ENCODE results near the gene SUPT4H1.

The SUPT4H1 gene

DNA sequence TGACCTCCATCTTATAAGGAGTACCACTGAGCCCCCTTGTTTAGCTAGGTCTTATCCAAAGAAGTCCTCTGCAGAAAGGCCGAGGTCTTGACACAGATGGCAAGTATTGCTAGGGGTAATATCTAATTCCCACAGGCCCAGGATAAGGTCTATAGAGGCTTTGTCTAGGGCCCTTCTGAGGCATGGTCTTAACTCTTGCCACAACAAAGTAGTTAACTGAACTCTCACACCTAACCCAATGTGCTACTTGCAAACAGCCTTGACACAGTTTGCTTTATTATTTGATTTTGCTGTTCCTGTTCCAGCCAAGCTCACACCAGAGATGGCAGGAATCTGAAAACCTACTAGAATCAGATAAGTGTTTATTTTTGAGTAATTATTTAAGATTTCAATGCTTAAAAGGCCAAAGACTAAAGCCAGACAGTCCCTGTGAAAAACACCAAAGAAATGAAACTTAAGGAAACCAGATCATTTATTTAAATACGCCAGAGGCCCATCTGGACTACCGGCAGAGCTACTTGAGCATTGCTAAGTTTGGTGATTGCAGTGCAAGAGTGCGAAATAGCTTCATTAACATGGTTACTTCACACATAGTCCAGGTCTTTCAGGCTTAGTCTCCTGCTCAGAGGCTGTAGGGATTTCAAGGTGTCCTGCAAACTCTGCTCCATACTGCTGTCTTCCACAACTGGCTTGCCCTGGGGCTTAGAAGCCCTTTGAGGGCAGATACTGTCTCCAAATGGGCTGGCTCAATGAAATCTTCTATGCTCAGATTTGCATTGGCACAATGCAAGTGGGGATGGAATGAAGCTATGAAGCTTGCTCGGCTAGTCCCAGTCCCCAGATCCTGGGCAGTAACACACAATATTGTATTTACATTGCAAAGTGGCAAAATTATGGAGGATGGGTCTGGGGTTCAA, 28.5 kb upstream of the SUPT4H1 start:
- no peak for DNase-seq (ENCODE audit: low read depth)

- no peak for DNase-seq (ENCODE audit: low read depth)
Observed at GRCh38 chr17:58379511-58379824, 27.5 kb upstream of the SUPT4H1 start.

DNA sequence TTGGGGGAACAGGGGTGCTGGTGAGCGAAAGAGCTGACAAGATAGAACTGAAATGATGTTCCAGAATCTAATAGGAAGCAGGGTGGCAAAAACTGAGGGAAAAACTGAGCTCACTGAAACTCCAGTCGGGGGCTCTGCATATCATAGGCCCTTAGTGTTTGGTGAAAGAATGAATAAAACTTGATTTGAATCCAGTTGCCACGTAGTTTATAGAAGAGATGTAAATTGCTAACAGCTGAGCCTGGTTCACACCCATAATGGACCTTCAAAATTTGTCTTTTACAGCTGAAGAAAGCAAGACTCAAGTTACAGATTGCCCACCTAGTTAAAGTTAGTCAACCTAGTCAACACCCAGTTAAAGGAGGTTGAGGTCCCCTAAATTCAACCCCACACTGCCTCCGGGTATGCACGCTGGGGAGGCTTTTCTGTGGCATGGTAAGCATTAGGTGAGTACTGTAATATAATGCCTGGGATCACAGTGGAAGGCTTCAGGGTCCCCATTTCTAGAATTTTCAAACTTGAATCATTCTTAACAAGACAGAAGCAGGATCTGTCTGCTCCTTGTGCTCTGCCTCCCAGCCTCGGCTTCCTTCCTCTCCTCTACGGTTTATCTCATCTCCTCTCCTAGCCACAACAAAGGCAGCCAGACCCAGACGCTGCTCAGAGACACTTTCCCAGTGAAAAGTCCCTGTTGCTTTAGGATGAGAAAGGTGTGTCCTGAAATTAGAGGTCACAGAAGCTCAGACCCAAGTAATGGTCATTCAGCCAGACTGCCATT, 26.9 kb upstream of the SUPT4H1 start:
- DNase-seq (ENCODE audit: low read depth), result no peak

DNA sequence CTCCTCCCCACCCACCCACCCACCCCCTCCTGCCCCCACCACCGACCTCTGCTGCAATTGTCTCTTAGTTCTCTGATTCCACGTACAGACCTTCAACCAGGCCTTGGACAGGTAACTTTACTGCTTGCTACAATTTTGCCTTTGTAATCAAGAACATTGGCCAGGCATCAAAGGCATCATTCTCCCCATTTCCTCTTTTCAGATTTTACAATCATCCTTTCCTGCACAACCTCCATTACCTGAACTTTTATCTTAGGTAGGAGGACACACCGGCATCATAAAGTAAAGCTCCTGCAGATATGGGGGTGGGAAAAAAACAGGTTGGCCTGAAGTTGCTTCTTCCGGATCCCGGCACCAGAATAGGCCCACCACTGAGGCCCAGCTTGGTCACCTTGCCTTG, 25.7 kb upstream of the SUPT4H1 start:
- DNase-seq (ENCODE audit: low read depth), result no peak

GRCh38 chr17:58377093-58377601, 25.1 kb upstream of the SUPT4H1 start:
- DNase-seq (ENCODE audit: low read depth), result no peak

DNA sequence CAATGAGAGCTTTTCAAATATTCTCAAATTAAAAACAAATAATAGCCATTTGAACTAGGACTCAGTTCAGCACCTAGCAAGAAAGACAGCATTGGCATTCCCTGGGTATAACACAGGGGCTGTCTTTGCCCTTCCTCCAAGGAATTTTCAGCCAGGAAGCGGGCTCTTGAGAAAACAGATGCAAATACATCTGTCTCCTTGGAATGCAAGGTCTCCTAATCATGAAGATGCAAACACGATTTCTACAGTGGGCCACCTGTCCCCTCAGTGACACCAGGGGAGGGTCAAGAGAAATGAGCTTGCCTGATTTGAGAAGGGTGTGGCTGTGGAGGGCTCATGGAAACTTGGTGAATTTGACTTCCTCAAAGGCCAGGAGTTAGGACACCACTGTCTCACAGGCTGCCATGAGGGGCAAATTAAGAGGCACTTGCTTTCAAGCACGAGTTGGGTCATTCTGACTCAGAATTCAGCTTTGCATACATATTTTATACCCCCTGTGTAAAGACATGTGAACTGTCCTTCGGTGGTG, 24.5 kb upstream of the SUPT4H1 start:
- DNase-seq (ENCODE audit: low read depth), result no peak

- no peak for DNase-seq (ENCODE audit: low read depth)
Observed at GRCh38 chr17:58375811-58376210, 23.8 kb upstream of the SUPT4H1 start.

- DNase-seq (ENCODE audit: low read depth), result no peak
Observed at GRCh38 chr17:58375256-58375655, 23.3 kb upstream of the SUPT4H1 start.

DNA sequence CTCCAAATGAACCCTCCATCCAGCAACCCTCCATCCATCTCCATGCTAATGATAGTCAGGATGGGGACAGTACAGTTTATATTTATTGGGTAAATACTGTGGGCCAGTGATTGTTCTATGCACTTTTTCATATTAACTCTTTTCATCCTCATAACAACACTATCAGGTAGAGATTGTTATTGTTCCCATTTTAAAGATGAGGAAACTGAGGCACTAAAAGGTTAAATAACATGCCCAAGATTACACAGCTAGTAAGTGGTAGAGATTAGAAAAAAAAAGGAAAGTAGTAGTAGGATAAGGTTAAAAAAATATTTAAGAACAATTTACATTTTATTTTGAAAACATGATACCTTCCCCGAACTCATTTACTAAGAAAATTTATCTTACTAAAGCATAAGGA, 21.9 kb upstream of the SUPT4H1 start:
- DNase-seq (ENCODE audit: low read depth), result no peak

GRCh38 chr17:58373003-58373402, 21.0 kb upstream of the SUPT4H1 start:
- DNase-seq (ENCODE audit: low read depth), result no peak

DNA sequence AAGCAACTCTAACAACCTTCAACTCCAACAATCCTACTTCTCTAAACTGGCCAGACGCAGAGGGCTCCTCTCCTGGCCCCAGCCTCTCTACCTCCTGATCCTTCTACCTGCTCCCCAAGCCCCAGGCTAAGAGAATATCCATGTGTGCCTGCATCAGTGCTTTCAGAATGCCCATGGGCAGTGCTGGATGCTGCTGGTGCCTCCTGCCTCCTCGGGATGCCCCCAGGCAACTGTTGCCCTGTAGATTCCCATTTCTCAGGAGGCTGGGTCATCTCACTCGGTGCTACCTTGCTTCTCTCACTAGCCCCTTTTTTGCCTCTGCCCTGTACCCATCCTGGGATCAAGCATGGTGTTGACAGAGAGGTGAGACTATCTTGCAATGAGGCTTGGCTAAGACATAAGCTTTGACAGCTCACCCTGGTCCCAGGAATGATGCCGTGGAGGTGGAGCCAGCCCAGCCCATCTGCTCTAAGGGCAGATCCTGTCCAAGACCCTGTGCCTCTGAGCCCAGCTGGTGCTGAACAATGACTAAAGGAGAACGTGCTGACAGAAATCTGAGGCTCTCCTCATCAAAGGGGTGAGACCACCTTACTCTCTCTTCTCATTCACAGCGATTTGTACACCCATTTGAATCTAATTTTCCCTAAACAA, 19.4 kb upstream of the SUPT4H1 start:
- no peak for DNase-seq (ENCODE audit: low read depth)

DNA sequence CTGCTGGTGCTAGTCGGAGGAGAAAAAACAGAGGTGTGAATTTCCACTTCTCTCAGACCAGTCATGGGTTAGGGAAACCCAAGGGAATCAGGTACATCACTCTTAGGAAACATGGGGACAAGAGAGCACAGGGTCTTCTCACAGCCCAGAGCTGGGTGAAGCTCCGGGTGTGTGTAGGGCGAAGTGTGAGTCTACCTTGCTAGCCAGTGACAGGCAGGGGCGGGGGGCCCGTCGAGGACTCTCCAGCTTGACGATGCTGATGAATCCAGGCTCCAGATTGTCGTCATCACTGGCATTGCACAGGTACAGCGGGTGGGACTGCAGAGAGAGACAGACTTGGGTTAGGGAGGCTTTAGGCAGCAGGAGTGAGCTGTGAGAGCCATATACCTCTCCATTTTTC, 18.7 kb upstream of the SUPT4H1 start:
- DNase-seq (ENCODE audit: low read depth), result no peak

- no peak for DNase-seq (ENCODE audit: low read depth)
Observed at GRCh38 chr17:58370309-58370708, 18.3 kb upstream of the SUPT4H1 start.

DNA sequence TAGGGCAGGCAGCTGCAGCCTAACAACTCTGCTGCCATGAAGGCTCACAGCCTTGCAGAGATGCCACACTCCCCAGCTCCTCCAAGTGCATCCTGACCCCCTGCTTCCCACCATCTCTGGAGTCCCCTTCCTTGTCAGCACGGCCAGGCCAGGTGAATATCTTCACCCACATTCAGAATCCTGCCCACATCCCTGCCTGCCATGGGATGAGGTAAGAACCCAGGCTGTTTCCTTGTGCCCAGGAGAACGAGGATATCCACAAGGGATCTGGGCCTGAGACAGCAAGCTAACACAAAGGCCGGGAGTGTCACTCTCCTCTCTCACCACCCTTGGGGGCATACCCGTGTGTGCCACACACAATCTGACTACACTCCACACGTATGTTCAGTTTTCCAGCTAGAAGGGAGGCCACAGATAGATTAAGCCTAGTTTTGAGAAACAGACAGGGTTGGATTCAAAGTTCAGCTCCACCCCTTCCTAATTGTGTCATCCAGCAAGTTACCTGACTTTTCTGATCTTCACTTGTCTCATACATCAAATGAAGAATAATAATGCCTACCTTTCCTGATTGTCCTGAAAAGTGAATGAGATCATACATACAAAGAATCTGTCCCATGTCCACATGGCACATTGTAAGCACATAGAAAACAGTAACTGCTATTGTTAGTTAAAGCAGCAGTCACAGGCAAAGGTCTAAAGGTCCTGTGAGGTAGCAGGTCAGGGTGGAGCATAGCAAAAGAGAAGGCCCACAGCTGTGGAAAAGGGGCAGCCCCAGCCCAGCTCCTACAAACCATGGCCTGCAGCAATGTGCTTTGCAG, 17.4 kb upstream of the SUPT4H1 start:
- no peak for DNase-seq (ENCODE audit: low read depth)

DNA sequence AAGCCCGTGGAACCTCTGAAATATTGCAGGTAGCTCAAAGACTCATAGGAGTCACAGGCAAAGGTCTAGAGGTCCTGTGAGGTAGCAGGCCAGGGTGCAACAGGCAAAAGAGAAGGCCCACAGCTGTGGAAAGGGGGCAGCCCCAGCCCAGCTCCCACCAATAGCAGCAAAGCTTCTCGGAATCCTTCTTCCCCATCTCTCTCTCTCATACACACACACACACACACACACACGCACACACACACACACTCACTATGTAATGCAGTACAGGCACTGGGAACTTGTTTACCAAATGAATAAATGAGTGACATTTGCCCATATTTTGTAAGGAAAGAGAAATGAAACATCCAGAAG, 16.8 kb upstream of the SUPT4H1 start:
- no peak for DNase-seq (ENCODE audit: low read depth)

- DNase-seq (ENCODE audit: low read depth), result no peak
Observed at GRCh38 chr17:58367461-58367860, 15.5 kb upstream of the SUPT4H1 start.

DNA sequence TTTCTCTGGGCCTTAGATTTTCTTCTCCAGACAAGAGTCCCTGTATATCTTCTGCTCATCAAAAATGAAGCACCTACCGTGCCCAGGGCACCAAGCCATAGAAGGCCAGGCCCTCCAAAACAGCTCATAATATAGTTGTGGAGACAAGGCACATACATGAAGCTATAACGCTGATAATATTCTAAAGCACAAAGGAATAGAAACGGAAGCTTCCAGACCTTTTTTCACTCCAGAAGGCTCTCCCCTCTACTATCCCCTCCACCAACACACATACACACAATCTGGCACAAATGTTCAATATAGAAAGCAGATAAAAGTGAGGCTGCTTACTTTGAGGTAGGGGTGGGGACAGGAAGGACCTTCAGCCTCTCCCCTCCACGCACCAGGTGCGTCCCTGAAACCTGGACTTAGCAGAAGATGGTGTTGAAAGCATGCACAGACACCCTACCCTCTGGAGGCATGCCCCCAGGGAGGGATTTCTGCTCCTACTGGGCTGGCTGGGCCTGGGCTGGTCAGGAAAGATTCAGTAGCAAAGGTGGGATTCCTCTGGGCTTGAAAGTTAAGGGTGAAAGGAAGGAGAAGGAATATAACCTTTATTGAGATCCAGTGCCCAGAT, 14.1 kb upstream of the SUPT4H1 start:
- DNase-seq (ENCODE audit: low read depth), result no peak

GRCh38 chr17:58365185-58365979, 13.4 kb upstream of the SUPT4H1 start:
- no peak for DNase-seq (ENCODE audit: low read depth)

DNA sequence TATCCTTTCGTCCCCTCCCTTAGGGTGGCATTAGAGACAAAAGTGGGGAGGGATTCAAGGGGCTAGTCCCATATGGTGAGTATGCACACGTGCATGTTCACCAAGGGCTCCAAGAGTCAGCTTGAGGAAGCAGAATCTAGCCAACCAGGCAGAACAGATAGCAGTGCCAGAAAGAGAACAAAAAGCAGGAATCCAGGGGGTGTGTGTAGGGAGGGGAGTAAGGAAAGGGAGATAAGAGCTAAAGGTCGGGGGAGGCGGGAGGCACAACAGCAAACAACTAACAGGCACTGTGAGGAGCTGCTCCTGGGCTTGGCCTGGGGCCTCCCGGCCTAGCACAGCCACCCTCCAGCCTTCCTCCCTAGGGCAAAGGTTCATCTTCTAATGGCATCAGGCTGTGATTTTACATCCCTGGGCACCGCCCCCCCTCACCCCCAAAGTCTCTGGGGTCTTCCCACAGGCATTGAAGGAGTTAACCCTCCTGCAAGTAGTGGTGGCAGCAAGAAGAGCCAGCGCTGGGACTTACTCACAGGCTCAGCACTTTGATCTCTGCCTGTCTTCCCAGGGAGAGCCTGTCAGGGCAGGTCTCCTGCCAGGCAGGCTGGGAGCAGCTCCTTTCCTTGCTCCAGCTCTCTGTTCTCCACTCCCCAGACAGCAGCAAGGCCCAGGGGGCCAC, 12.4 kb upstream of the SUPT4H1 start:
- DNase-seq (ENCODE audit: low read depth), result no peak
